Spinal cord (tissue), 10 donors: ENCODE results near the gene TUBB4A. TPM values are rescaled to one million over a fixed set of nuclear protein-coding genes. Genes with fewer than 3 reads are reported as not detected.

ENCODE experiments used
- DNase-seq, 6 donors: peaks; one replicate each; pipeline versions ENCODE4 v3.0.0 to v3.0.0-alpha.2; 2013 to 2015; ENCODE audit warnings: low spot score in 6 of 6, low read depth in 4 of 6
- H3K27ac ChIP-seq: one replicate; pipeline ENCODE4 v1.5.1; 2013; ENCODE audit warnings: low read depth, low read length, control low read depth
- H3K27me3 ChIP-seq: one replicate; pipeline ENCODE4 v1.6.1; 2013; ENCODE audit warnings: low read length; ENCODE audit not compliant: control insufficient read depth, insufficient read depth
- H3K36me3 ChIP-seq: one replicate; pipeline ENCODE4 v1.6.1; 2013; ENCODE audit warnings: low read length; ENCODE audit not compliant: control insufficient read depth, insufficient read depth
- H3K4me1 ChIP-seq: one replicate; pipeline ENCODE4 v1.6.1; 2013; ENCODE audit warnings: low read length; ENCODE audit not compliant: control insufficient read depth, insufficient read depth
- H3K4me3 ChIP-seq: one replicate; pipeline ENCODE4 v1.5.1; 2013; ENCODE audit warnings: low read depth, low read length, control low read depth
- H3K9me3 ChIP-seq: one replicate; pipeline ENCODE4 v1.6.1; 2013; ENCODE audit warnings: low read length; ENCODE audit not compliant: control insufficient read depth, insufficient read depth
- WGBS: methylation state at CpG from one replicate; pipeline ENCODE4 v1.1.5; 2013; ENCODE audit warnings: missing lambda C conversion rate; ENCODE audit not compliant: insufficient coverage; 5-methylcytosine and 5-hydroxymethylcytosine counted together
- polyA plus RNA-seq, 2 donors: library from polyadenylated mRNA; unstranded; fragments of 120-200 nt; gene quantifications; one replicate each; pipeline ENCODE4 v1.2.1, GENCODE V29; 2013; ENCODE audit not compliant: insufficient read length in 2 of 2
- total RNA-seq, 2 donors: library from RNA; depleted of rRNA in 1 of 2; stranded (reverse); fragments of 120-200 nt in 1 of 2; fragments of >200 nt in 1 of 2; gene quantifications; one replicate each; pipeline versions ENCODE4 v1.2.3 to v1.2.4, GENCODE V29; 2013 to 2014
- donor health status: healthy.

The TUBB4A gene
- total and polyA plus RNA-seq, 4 donors = 42.2 to 644 (median 343) TPM

GRCh38 chr19:6459262-6460098, 42.6 kb downstream of the TUBB4A start, which contains the start of gene SLC25A23:
Gene SLC25A23 (minus strand): TSS chr19:6459792. CDS start chr19:6459628, 164 bp downstream.
- peak within 1 kb of the TSS; percentile 89 for H3K27ac ChIP-seq
- DNase-seq = peak; percentile 67 to 95 (median 76)
- H3K36me3 ChIP-seq = peaks cover 36% of the 10 kb centered on the region
- peaks cover under 1% of the 10 kb centered on the region for H3K9me3 ChIP-seq
- peaks cover 17% of the 10 kb centered on the region for H3K27me3 ChIP-seq
- peak within 1 kb of the TSS; percentile 50 for H3K4me3 ChIP-seq
- WGBS = 0% methylated on average over 52 of the region's 70 CpGs
- peaks cover 24% of the 10 kb centered on the region for H3K4me1 ChIP-seq

GRCh38 chr19:6458695-6459261, 43.3 kb downstream of the TUBB4A start:
- no peak overlapping the region for H3K27ac ChIP-seq
- WGBS = 31% methylated on average over 16 of the region's 16 CpGs
- no peak for DNase-seq

GRCh38 chr19:6457958-6458694, 44.0 kb downstream of the TUBB4A start:
- Histone ChIP-seq H3K4me1 (peaks cover 17% of the 10 kb centered on the region), H3K27me3 (peaks cover 6% of the 10 kb centered on the region), H3K4me3 (no peak overlapping the region), H3K9me3 (peaks cover 8% of the 10 kb centered on the region), H3K36me3 (peaks cover 50% of the 10 kb centered on the region), H3K27ac (no peak overlapping the region)
- 88% methylated on average over 12 of the region's 17 CpGs for WGBS
- no peak for DNase-seq

More at GRCh38 chr19:6458695-6459261, 43.3 kb downstream of the TUBB4A start:
- Histone ChIP-seq H3K4me1 (peaks cover 17% of the 10 kb centered on the region), H3K36me3 (peaks cover 43% of the 10 kb centered on the region), H3K9me3 (peaks cover 8% of the 10 kb centered on the region), H3K4me3 (peak overlapping the region; percentile 50), H3K27me3 (peaks cover 10% of the 10 kb centered on the region)

GRCh38 chr19:6455924-6456323, 46.2 kb downstream of the TUBB4A start:
- Histone ChIP-seq H3K9me3 (peaks cover 8% of the 10 kb centered on the region), H3K27ac (no peak overlapping the region), H3K36me3 (peaks cover 65% of the 10 kb centered on the region), H3K4me3 (no peak overlapping the region), H3K4me1 (peaks cover 16% of the 10 kb centered on the region), H3K27me3 (no peaks in the 10 kb centered on the region)
- DNase-seq = no peak
- 97% methylated on average over 11 of the region's 15 CpGs for WGBS

GRCh38 chr19:6453951-6454565, 48.1 kb downstream of the TUBB4A start:
- Histone ChIP-seq H3K4me1 (peaks cover 11% of the 10 kb centered on the region), H3K4me3 (no peak overlapping the region), H3K36me3 (peaks cover 78% of the 10 kb centered on the region), H3K9me3 (peaks cover 8% of the 10 kb centered on the region), H3K27ac (no peak overlapping the region), H3K27me3 (no peaks in the 10 kb centered on the region)
- 96% methylated on average over 10 of the region's 11 CpGs for WGBS
- DNase-seq = no peak

GRCh38 chr19:6452899-6453298, 49.2 kb downstream of the TUBB4A start:
- peaks cover 1% of the 10 kb centered on the region for H3K4me1 ChIP-seq
- H3K4me3 ChIP-seq = no peak overlapping the region
- no peak for DNase-seq
- H3K27me3 ChIP-seq = no peaks in the 10 kb centered on the region
- H3K36me3 ChIP-seq = peaks cover 76% of the 10 kb centered on the region
- H3K9me3 ChIP-seq = peaks cover 8% of the 10 kb centered on the region
- no peak overlapping the region for H3K27ac ChIP-seq
- WGBS = no CpG with 5 or more reads among the region's 2 CpGs

GRCh38 chr19:6452223-6452614, 49.9 kb downstream of the TUBB4A start:
- H3K4me1 ChIP-seq = no peaks in the 10 kb centered on the region
- peaks cover 8% of the 10 kb centered on the region for H3K9me3 ChIP-seq
- no peaks in the 10 kb centered on the region for H3K27me3 ChIP-seq
- H3K4me3 ChIP-seq = no peak overlapping the region
- WGBS = 97% methylated on average over 19 of the region's 19 CpGs
- DNase-seq = no peak
- no peak overlapping the region for H3K27ac ChIP-seq
- H3K36me3 ChIP-seq = peaks cover 76% of the 10 kb centered on the region

- H3K36me3 ChIP-seq = peaks cover 72% of the 10 kb centered on the region
- H3K27ac ChIP-seq = no peak overlapping the region
These were observed 50.4 kb downstream of the TUBB4A start for GRCh38 chr19:6451583-6452222.

GRCh38 chr19:6450166-6450565, 51.9 kb downstream of the TUBB4A start:
- Histone ChIP-seq H3K9me3 (peaks cover 8% of the 10 kb centered on the region), H3K36me3 (peaks cover 66% of the 10 kb centered on the region), H3K27me3 (no peaks in the 10 kb centered on the region), H3K4me3 (no peak overlapping the region), H3K27ac (no peak overlapping the region), H3K4me1 (no peaks in the 10 kb centered on the region)
- no peak for DNase-seq
- WGBS = 71% methylated on average over 1 of the region's 5 CpGs

More at GRCh38 chr19:6451583-6452222, 50.4 kb downstream of the TUBB4A start:
- H3K4me1 ChIP-seq = no peaks in the 10 kb centered on the region
- no peak for DNase-seq
- H3K4me3 ChIP-seq = no peak overlapping the region
- WGBS = 92% methylated on average over 3 of the region's 7 CpGs
- H3K27me3 ChIP-seq = no peaks in the 10 kb centered on the region
- peaks cover 8% of the 10 kb centered on the region for H3K9me3 ChIP-seq
